ENCODE measurements around the gene CAPN1.
A peak's percentile ranks its signal among the peaks of the same experiment; 100 is the strongest.

CAPN1 gene

GRCh38 chr11:65214212-65214845 is 32.6 kb downstream of the CAPN1 start:
- no peak for TF ChIP-seq ZFX (IDR thresholded peaks at IDR 0.05)
- no peak for TF ChIP-seq CTCF (conservative IDR thresholded peaks at IDR 0.05)
- H3K27ac ChIP-seq = no peak overlapping the region

GRCh38 chr11:65215441-65216076 is 33.8 kb downstream of the CAPN1 start:
- no peak overlapping the region for H3K27ac ChIP-seq
- no peak for TF ChIP-seq ZFX (IDR thresholded peaks at IDR 0.05)
- TF ChIP-seq CTCF (conservative IDR thresholded peaks at IDR 0.05) = no peak

GRCh38 chr11:65216830-65217229 is 35.1 kb downstream of the CAPN1 start:
- H3K27ac ChIP-seq = no peak overlapping the region
- TF ChIP-seq ZFX (IDR thresholded peaks at IDR 0.05) = no peak

- H3K27ac ChIP-seq = no peak overlapping the region
- TF ChIP-seq CTCF (conservative IDR thresholded peaks at IDR 0.05) = no peak
- TF ChIP-seq ZFX (IDR thresholded peaks at IDR 0.05) = no peak
These were observed 36.0 kb downstream of the CAPN1 start for GRCh38 chr11:65217441-65218423.

GRCh38 chr11:65218446-65218845 is 36.7 kb downstream of the CAPN1 start:
- TF ChIP-seq ZFX (IDR thresholded peaks at IDR 0.05) = no peak

GRCh38 chr11:65219930-65220213 is 38.1 kb downstream of the CAPN1 start:
- peak overlapping the region; percentile 15 for H3K27ac ChIP-seq
- TF ChIP-seq CTCF (conservative IDR thresholded peaks at IDR 0.05) = no peak
- no peak for TF ChIP-seq ZFX (IDR thresholded peaks at IDR 0.05)

More at GRCh38 chr11:65218446-65218845, 36.7 kb downstream of the CAPN1 start:
- no peak overlapping the region for H3K27ac ChIP-seq

GRCh38 chr11:65221026-65221425 is 39.3 kb downstream of the CAPN1 start:
- TF ChIP-seq ZFX (IDR thresholded peaks at IDR 0.05) (no peak), CTCF (conservative IDR thresholded peaks at IDR 0.05) (no peak)
- H3K27ac ChIP-seq = no peak overlapping the region

GRCh38 chr11:65223011-65223410 is 41.3 kb downstream of the CAPN1 start:
- no peak overlapping the region for H3K27ac ChIP-seq
- TF ChIP-seq ZFX (IDR thresholded peaks at IDR 0.05) = no peak
